Coronary artery (tissue), 2 donors: ENCODE data around the gene RPS6KB1.

ENCODE experiments used
- DNase-seq: peaks from one replicate; pipeline ENCODE4 v3.0.0-alpha.2; 2017; ENCODE audit warnings: low spot score
- H3K27ac ChIP-seq, 2 donors: fragments of 200-600 bp; sonication (generic); one replicate each; pipeline ENCODE4 v1.5.1; 2016 to 2019
- H3K4me3 ChIP-seq: fragments of 200-600 bp; sonication (generic); 2 replicates; pipeline ENCODE4 v1.5.1; 2016; ENCODE audit warnings: mild to moderate bottlenecking, moderate library complexity
- TF ChIP-seq, protein P1 (sequence below): fragments of 200-600 bp; sonication (generic); IDR thresholded peaks from one replicate; pipeline ENCODE4 v1.5.1; 2019; ENCODE audit warnings: antibody characterized with exemption

Gene RPS6KB1

DNA sequence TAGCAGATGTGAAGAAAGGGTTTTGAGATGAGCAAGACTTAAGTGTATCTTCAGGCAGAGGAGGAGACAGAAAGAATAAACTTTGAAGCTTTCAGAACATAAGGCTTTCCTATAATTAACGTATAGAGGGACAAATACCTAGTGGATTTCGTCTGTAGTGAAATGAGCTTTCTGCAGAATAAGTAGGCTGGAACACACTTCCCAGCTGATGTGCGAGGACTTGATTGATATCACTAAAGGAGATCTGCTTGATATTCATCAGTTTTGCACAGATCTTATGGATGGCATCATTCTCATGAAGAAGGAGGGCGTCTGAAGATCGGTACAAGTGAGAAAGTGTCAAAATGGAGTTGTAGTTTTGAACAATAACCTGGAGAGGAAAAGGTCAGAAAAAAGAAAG, 15.0 kb upstream of the RPS6KB1 start:
- TF ChIP-seq, protein P1, sequence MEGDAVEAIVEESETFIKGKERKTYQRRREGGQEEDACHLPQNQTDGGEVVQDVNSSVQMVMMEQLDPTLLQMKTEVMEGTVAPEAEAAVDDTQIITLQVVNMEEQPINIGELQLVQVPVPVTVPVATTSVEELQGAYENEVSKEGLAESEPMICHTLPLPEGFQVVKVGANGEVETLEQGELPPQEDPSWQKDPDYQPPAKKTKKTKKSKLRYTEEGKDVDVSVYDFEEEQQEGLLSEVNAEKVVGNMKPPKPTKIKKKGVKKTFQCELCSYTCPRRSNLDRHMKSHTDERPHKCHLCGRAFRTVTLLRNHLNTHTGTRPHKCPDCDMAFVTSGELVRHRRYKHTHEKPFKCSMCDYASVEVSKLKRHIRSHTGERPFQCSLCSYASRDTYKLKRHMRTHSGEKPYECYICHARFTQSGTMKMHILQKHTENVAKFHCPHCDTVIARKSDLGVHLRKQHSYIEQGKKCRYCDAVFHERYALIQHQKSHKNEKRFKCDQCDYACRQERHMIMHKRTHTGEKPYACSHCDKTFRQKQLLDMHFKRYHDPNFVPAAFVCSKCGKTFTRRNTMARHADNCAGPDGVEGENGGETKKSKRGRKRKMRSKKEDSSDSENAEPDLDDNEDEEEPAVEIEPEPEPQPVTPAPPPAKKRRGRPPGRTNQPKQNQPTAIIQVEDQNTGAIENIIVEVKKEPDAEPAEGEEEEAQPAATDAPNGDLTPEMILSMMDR: no peak
- no peak overlapping the region for H3K4me3 ChIP-seq
- no peak overlapping the region for H3K27ac ChIP-seq
- DNase-seq: no peak

GRCh38 chr17:59878624-59879023, 14.3 kb upstream of the RPS6KB1 start:
- no peak for DNase-seq

DNA sequence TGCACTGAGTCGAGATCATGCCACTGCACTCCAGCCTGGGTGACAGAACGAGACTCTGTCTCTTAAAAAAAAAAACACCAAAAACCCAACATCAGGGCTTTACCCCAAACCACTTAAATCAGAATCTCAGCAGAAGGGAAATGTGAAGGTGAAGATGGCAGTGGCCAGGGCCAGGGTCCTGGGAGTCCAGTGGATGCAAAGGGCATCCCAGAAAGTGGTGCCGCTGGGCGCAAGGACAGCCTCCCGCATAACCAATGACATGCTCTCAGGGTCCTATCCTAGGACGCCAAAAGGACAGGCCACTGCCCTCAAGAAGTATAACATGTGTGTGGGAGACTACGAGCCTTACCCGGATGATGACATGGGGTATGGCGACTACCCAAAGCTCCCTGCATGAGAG, 8.1 kb upstream of the RPS6KB1 start:
- TF ChIP-seq, protein P1: no peak
- no peak overlapping the region for H3K4me3 ChIP-seq
- H3K27ac ChIP-seq: no peak overlapping the region
- DNase-seq: no peak

More at GRCh38 chr17:59878624-59879023, 14.3 kb upstream of the RPS6KB1 start:
- Histone ChIP-seq H3K27ac (no peak overlapping the region), H3K4me3 (no peak overlapping the region)
- TF ChIP-seq, protein P1: no peak

- TF ChIP-seq, protein P1: no peak
- H3K4me3 ChIP-seq: no peak overlapping the region
- no peak for DNase-seq
Measured at GRCh38 chr17:59888145-59888750, 4.7 kb upstream of the RPS6KB1 start.

GRCh38 chr17:59890720-59891119, 2.2 kb upstream of the RPS6KB1 start:
- Histone ChIP-seq H3K4me3 (no peak overlapping the region), H3K27ac (no peak overlapping the region)
- TF ChIP-seq, protein P1: no peak
- no peak for DNase-seq

More at GRCh38 chr17:59888145-59888750, 4.7 kb upstream of the RPS6KB1 start:
- H3K27ac ChIP-seq: no peak overlapping the region

DNA sequence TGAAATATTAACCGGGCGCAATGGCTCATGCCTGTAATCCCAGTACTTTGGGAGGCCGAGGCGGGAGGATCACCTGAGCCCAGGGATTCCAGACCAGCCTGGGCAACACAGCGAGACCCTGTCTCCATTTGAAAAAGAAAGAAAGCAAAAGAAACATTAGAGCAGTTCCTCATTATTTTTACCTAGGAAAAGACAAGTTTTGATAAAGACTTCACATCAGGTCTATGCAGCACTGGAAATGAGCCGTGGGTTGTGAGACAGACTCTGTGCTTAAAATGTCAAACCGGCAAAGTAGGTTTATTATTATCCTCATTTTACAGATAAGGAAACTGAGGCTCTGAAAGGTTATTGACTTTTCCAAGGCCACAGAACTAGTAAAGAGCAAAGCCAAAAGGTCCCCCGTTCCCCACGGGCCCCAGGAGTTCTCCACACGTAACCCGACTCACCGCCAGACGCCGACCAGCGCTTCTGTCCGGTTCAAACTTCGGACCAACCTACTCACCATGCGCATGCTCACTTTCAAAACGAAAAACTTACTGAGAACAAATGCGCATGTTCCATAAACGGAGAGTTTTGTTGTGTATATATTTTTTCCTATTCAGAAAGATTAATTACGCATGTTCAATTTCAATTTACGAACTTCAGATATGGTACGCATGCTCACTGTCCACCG, 534 bp upstream of the RPS6KB1 start:
- peak overlapping the region; percentile 88 for H3K4me3 ChIP-seq
- TF ChIP-seq, protein P1: no peak
- peak overlapping the region; percentile 89 to 90 for H3K27ac ChIP-seq
- no peak for DNase-seq

- TF ChIP-seq, protein P1: no peak
- Histone ChIP-seq H3K27ac (peak overlapping the region; percentile 89 to 90), H3K4me3 (peak overlapping the region; percentile 88)
- DNase-seq: no peak
Measured at GRCh38 chr17:59893676-59894100, 767 bp downstream of the RPS6KB1 start.
